GM23338 (cell line): ENCODE data around the gene PRSS56. TPM values are rescaled to one million over a fixed set of nuclear protein-coding genes. Genes with fewer than 3 reads are reported as not detected.

Source experiments
- ATAC-seq: fragments of 200-7000 bp; cut with Tn5 transposase; 3 replicates; pipeline ENCODE4 v1.9.1; 2020
- DNase-seq: peaks from one replicate; pipeline ENCODE4 v3.0.0-alpha.2; 2015; ENCODE audit warnings: low spot score
- H2AFZ ChIP-seq: fragments of 200-600 bp; sonication (generic); 2 replicates; pipeline ENCODE4 v1.8.0; 2016; ENCODE audit warnings: antibody characterized with exemption, mild to moderate bottlenecking, moderate library complexity
- H3F3A ChIP-seq: fragments of 200-600 bp; sonication (generic); replicated peaks from 2 replicates; pipeline ENCODE4 v1.8.0; 2017; ENCODE audit warnings: antibody characterized with exemption, mixed run types, low read depth
- H3K27ac ChIP-seq: fragments of 200-600 bp; sonication (generic); 2 replicates; pipeline ENCODE4 v1.6.1; 2016; ENCODE audit warnings: low read depth
- H3K27me3 ChIP-seq: fragments of 200-600 bp; sonication (generic); 2 replicates; pipeline ENCODE4 v1.8.0; 2016; ENCODE audit warnings: mild to moderate bottlenecking, mixed run types, moderate library complexity; ENCODE audit not compliant: insufficient read depth
- H3K36me3 ChIP-seq: fragments of 200-600 bp; sonication (generic); 2 replicates; pipeline ENCODE4 v1.8.0; 2016; ENCODE audit warnings: mild to moderate bottlenecking; ENCODE audit not compliant: insufficient read depth
- H3K4me1 ChIP-seq: fragments of 200-600 bp; sonication (generic); 2 replicates; pipeline ENCODE4 v1.8.0; 2016; ENCODE audit warnings: mild to moderate bottlenecking, moderate library complexity; ENCODE audit not compliant: insufficient read depth
- H3K4me2 ChIP-seq: fragments of 200-600 bp; sonication (generic); 2 replicates; pipeline ENCODE4 v1.7.1; 2017; ENCODE audit warnings: mixed run types
- H3K4me3 ChIP-seq: fragments of 200-600 bp; sonication (generic); 2 replicates; pipeline ENCODE4 v1.6.1; 2016; ENCODE audit warnings: mixed run types
- H3K79me2 ChIP-seq: fragments of 200-600 bp; sonication (generic); replicated peaks from 2 replicates; pipeline ENCODE4 v1.8.0; 2017; ENCODE audit warnings: mild to moderate bottlenecking; ENCODE audit not compliant: insufficient read depth
- H3K9me2 ChIP-seq: fragments of 200-600 bp; sonication (generic); 2 replicates; pipeline ENCODE4 v1.8.0; 2017; ENCODE audit not compliant: insufficient read depth
- H4K20me1 ChIP-seq: fragments of 200-600 bp; sonication (generic); replicated peaks from 2 replicates; pipeline ENCODE4 v1.8.0; 2017; ENCODE audit warnings: mild to moderate bottlenecking; ENCODE audit not compliant: insufficient read depth
- H3K27ac Mint-ChIP-seq: 2 replicates; pipeline ENCODE4 v1.8.0; 2020; ENCODE audit warnings: inconsistent platforms, mild to moderate bottlenecking, moderate library complexity, mixed read lengths
- H3K27me3 Mint-ChIP-seq: 3 replicates; pipeline ENCODE4 v1.8.0; 2022; ENCODE audit warnings: low read depth, mild to moderate bottlenecking, moderate library complexity, mixed read lengths, inconsistent platforms; ENCODE audit not compliant: insufficient read depth, poor library complexity
- H3K36me3 Mint-ChIP-seq: 3 replicates; pipeline ENCODE4 v1.8.0; 2021; ENCODE audit warnings: low read depth, mild to moderate bottlenecking, inconsistent platforms, moderate library complexity, mixed read lengths
- H3K4me1 Mint-ChIP-seq: 3 replicates; pipeline ENCODE4 v1.8.0; 2020; ENCODE audit warnings: mild to moderate bottlenecking, inconsistent platforms, mixed read lengths
- H3K4me3 Mint-ChIP-seq: 3 replicates; pipeline ENCODE4 v1.8.0; 2021; ENCODE audit warnings: moderate library complexity, mild to moderate bottlenecking, inconsistent platforms, mixed read lengths
- H3K9me3 Mint-ChIP-seq: 3 replicates; pipeline ENCODE4 v1.8.0; 2020; ENCODE audit warnings: moderate library complexity, mild to moderate bottlenecking, inconsistent platforms, mixed read lengths
- CREB1 ChIP-seq: fragments of 250-450 bp; sonication (Bioruptor Pico); IDR thresholded peaks from 2 replicates; pipeline ENCODE4 v1.5.0; 2020; ENCODE audit warnings: low read depth, mild to moderate bottlenecking, moderate library complexity
- EZH2 ChIP-seq: fragments of 200-600 bp; sonication (generic); IDR thresholded peaks from one replicate; pipeline ENCODE4 v1.8.0; 2017; ENCODE audit warnings: antibody characterized with exemption, mild to moderate bottlenecking, low read depth; ENCODE audit not compliant: unreplicated experiment
- JUNB ChIP-seq: IDR thresholded peaks from one replicate; pipeline ENCODE4 v1.6.1; 2016; ENCODE audit warnings: antibody characterized with exemption; ENCODE audit not compliant: unreplicated experiment
- NANOG ChIP-seq: IDR thresholded peaks from 2 replicates; pipeline ENCODE4 v1.6.1; 2016; ENCODE audit warnings: antibody characterized with exemption, borderline replicate concordance
- POLR2AphosphoS5 ChIP-seq: IDR thresholded peaks from 2 replicates; pipeline ENCODE4 v1.6.1; 2016; ENCODE audit warnings: antibody characterized with exemption, low read depth
- ZNF114 ChIP-seq: fragments of 250-450 bp; sonication (Bioruptor Pico); IDR thresholded peaks from 2 replicates; pipeline ENCODE4 v1.5.0; 2020; ENCODE audit warnings: mild to moderate bottlenecking, moderate library complexity
- ZNF331 ChIP-seq: fragments of 250-450 bp; sonication (Bioruptor Pico); IDR thresholded peaks from 2 replicates; pipeline ENCODE4 v1.5.0; 2020; ENCODE audit warnings: low read depth, mild to moderate bottlenecking, moderate library complexity
- ZNF462 ChIP-seq: fragments of 250-450 bp; sonication (Bioruptor Pico); IDR thresholded peaks from 2 replicates; pipeline ENCODE4 v1.5.0; 2020; ENCODE audit warnings: mild to moderate bottlenecking, moderate library complexity
- polyA plus RNA-seq: library from polyadenylated mRNA; unstranded; fragments of >200 nt; fragmentation: Nextera tagmentation; extraction: Ambion mirVana; gene quantifications from 2 replicates; pipeline ENCODE4 v1.2.1, GENCODE V29; 2016
- total RNA-seq: library from RNA; depleted of rRNA; stranded (reverse); fragments of >200 nt; shearing (Covaris generic); gene quantifications from 2 replicates; pipeline ENCODE4 v1.2.3, GENCODE V29; 2014
- TF ChIP-seq, protein P1 (sequence below), 2 experiments: fragments of 200-600 bp in 1 of 2; sonication (generic) in 1 of 2; conservative IDR thresholded peaks; 2 replicates each; pipeline versions ENCODE4 v1.5.1 to v1.6.1; 2016 to 2017; ENCODE audit warnings: antibody characterized with exemption in 2 of 2, low read depth in 2 of 2, mild to moderate bottlenecking in 2 of 2, moderate library complexity in 1 of 2
- TF ChIP-seq, protein P2 (sequence below): IDR thresholded peaks from 2 replicates; pipeline ENCODE4 v1.6.1; 2016; ENCODE audit warnings: antibody characterized with exemption

The PRSS56 gene
- total and polyA plus RNA-seq, 2 experiments from 2014 or later = 0.27 to 0.31 TPM

DNA sequence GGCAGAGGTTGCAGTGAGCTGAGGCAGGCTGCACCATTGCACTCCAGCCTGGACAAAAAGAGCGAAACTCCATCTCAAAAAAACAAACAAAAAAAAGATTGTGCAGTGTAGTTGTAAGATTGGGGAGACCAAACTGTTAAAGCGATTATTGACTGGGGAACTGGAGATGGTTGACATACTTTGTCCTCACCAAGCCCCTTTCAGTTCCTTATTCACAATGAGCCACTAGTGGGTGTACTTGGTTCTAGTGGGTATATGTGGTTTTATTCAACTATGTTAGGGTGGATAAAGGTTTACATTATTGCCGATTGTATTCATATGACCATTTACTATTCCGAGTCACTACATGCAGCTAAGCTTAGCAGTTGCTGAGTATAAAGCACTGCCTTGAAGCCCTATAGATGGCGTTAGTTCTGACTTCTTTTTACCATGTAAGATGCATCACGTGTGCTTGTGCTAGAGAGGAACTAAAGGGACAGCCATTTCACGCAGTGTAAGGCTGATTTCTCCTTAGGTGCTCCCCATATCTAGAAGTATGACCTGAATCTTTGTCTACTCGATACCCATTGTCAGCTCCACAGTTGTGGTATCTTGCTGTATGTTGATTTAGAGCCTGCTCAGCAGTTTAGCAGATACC, 42.4 kb downstream of the PRSS56 start:
- Histone ChIP-seq H3K9me2 (no peaks in the 10 kb centered on the region), H3K36me3 (peaks cover 40% of the 10 kb centered on the region), H4K20me1 (peaks cover 10% of the 10 kb centered on the region), H3K79me2 (no peaks in the 10 kb centered on the region; the same call in 1 of the 2 replicates), H3K4me2 (no peak overlapping the region), H3K27ac (no peak overlapping the region), H2AFZ (no peak overlapping the region), H3K4me1 (no peaks in the 10 kb centered on the region), H3K27me3 (no peaks in the 10 kb centered on the region), H3K4me3 (no peak overlapping the region), H3F3A (no peaks in the 10 kb centered on the region)
- no peaks in the 10 kb centered on the region for H3K27me3 Mint-ChIP-seq
- H3K9me3 Mint-ChIP-seq = no peaks in the 10 kb centered on the region
- no peak overlapping the region for H3K4me3 Mint-ChIP-seq
- no peaks in the 10 kb centered on the region for H3K4me1 Mint-ChIP-seq
- ATAC-seq = peak; percentile 67
- peaks cover 65% of the 10 kb centered on the region for H3K36me3 Mint-ChIP-seq
- TF ChIP-seq, protein P1, sequence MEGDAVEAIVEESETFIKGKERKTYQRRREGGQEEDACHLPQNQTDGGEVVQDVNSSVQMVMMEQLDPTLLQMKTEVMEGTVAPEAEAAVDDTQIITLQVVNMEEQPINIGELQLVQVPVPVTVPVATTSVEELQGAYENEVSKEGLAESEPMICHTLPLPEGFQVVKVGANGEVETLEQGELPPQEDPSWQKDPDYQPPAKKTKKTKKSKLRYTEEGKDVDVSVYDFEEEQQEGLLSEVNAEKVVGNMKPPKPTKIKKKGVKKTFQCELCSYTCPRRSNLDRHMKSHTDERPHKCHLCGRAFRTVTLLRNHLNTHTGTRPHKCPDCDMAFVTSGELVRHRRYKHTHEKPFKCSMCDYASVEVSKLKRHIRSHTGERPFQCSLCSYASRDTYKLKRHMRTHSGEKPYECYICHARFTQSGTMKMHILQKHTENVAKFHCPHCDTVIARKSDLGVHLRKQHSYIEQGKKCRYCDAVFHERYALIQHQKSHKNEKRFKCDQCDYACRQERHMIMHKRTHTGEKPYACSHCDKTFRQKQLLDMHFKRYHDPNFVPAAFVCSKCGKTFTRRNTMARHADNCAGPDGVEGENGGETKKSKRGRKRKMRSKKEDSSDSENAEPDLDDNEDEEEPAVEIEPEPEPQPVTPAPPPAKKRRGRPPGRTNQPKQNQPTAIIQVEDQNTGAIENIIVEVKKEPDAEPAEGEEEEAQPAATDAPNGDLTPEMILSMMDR (conservative IDR thresholded peaks at IDR 0.05; ENCODE audit: low read depth in 2 of 2) = peak in 1 of 2 experiments; percentile 34; a peak in 2 of 4 replicates
- no peak for TF ChIP-seq ZNF331 (CRISPR knock-in tag)
- no peak overlapping the region for H3K27ac Mint-ChIP-seq
- DNase-seq = peak; percentile 20

- H3K36me3 ChIP-seq = peaks cover 37% of the 10 kb centered on the region
- no peak for DNase-seq
- ATAC-seq = no peak
- no peak overlapping the region for H3K27ac Mint-ChIP-seq
- peaks cover 10% of the 10 kb centered on the region for H4K20me1 ChIP-seq
- no peaks in the 10 kb centered on the region for H3K4me1 ChIP-seq
- no peaks in the 10 kb centered on the region for H3F3A ChIP-seq
- H3K27me3 ChIP-seq = no peaks in the 10 kb centered on the region
- peaks cover under 1% of the 10 kb centered on the region for H3K27me3 Mint-ChIP-seq
- H3K4me2 ChIP-seq = no peak overlapping the region
- no peaks in the 10 kb centered on the region for H3K4me1 Mint-ChIP-seq
- no peaks in the 10 kb centered on the region; the same call in 1 of the 2 replicates for H3K79me2 ChIP-seq
- no peak overlapping the region for H3K4me3 ChIP-seq
- H2AFZ ChIP-seq = no peak overlapping the region
- no peak overlapping the region for H3K4me3 Mint-ChIP-seq
- H3K36me3 Mint-ChIP-seq = peaks cover 69% of the 10 kb centered on the region
- H3K9me3 Mint-ChIP-seq = no peaks in the 10 kb centered on the region
- H3K9me2 ChIP-seq = no peaks in the 10 kb centered on the region
- no peak overlapping the region for H3K27ac ChIP-seq
- no peak for TF ChIP-seq POLR2AphosphoS5
- no peak for TF ChIP-seq EZH2
- no peak for TF ChIP-seq JUNB
- TF ChIP-seq ZNF331 (CRISPR knock-in tag) = no peak
- TF ChIP-seq CREB1 (CRISPR knock-in tag) = no peak
- no peak for TF ChIP-seq ZNF114 (CRISPR knock-in tag)
- no peak for TF ChIP-seq NANOG
- TF ChIP-seq, protein P2, sequence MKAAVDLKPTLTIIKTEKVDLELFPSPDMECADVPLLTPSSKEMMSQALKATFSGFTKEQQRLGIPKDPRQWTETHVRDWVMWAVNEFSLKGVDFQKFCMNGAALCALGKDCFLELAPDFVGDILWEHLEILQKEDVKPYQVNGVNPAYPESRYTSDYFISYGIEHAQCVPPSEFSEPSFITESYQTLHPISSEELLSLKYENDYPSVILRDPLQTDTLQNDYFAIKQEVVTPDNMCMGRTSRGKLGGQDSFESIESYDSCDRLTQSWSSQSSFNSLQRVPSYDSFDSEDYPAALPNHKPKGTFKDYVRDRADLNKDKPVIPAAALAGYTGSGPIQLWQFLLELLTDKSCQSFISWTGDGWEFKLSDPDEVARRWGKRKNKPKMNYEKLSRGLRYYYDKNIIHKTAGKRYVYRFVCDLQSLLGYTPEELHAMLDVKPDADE = no peak
- TF ChIP-seq, protein P1 (conservative IDR thresholded peaks at IDR 0.05; ENCODE audit: low read depth in 2 of 2) = no peak
- no peak for TF ChIP-seq ZNF462
Measured at GRCh38 chr2:232563580-232563979, 43.4 kb downstream of the PRSS56 start.
